Stimulated activated CD4-positive, alpha-beta T cell treated with anti-CD3 and anti-CD28 coated beads, Interleukin-1b, Interleukin-23, amount 100 ng/mL, for 24 hours (primary cell): ENCODE measurements around the gene ALK.

ENCODE experiments used
- DNase-seq, 4 experiments: peaks; one replicate each; pipeline ENCODE4 v3.0.0-alpha.2; 2020; ENCODE audit warnings: low read depth in 4 of 4, low spot score in 1 of 4

Gene ALK

GRCh38 chr2:29463181-29463900, 458.0 kb downstream of the ALK start:
- DNase-seq, result no peak

DNA sequence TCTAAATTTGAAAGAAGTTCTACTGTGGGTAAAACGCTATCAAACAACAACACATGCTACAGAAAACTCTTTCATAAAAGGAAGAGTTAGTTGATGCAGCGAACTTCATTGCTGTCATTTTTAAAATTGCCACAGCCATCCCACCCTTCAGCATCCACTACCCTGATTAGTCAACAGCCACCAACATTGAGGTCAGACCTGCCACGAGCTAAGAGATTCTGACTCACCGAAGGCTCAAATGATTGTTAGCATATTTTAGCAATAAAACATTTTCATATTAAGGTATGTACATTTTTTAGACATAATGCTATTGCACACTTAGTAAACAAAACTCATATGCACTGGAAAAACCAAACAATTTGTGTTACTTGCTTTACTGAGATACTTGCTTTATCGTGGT, 459.1 kb downstream of the ALK start:
- DNase-seq, result no peak

GRCh38 chr2:29460190-29460589, 461.2 kb downstream of the ALK start:
- DNase-seq, result no peak

GRCh38 chr2:29459445-29460179, 461.8 kb downstream of the ALK start:
- no peak for DNase-seq

- DNase-seq, result no peak
Measured at GRCh38 chr2:29456429-29456828, 465.0 kb downstream of the ALK start.

GRCh38 chr2:29455200-29455860, 466.1 kb downstream of the ALK start:
- no peak for DNase-seq

- no peak for DNase-seq
Measured at GRCh38 chr2:29452036-29452435, 469.4 kb downstream of the ALK start.

- no peak for DNase-seq
Measured at GRCh38 chr2:29450596-29451222, 470.7 kb downstream of the ALK start.

- no peak for DNase-seq
Measured at GRCh38 chr2:29449499-29449898, 471.9 kb downstream of the ALK start.

DNA sequence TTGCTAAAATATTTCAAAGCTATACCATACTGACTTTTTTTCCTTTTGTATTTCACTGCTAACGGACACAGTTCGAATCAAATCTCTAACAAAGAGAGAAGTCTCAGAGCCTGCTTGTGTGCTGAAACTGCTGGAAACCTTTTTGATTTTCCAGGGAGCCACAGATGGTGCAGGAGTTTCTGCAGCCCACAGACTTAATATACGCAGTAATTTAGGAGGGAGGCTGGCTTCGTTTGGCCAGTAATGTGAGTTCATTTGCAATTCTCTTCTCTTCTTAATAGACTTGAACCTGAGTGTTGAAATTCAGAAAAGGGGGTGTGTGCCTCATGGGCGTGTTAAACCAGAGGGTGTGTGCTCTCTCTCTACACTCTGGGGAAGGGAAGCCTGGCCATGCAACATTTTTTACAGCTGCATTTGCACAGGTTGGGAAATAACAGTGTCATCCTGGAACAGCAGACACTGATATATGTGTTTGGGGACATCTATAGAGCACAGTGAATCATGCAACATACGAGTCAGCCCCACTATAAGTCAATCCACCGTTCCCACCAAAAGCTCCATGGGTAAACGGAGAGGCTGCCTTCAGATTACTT, 473.2 kb downstream of the ALK start:
- DNase-seq, result no peak

DNA sequence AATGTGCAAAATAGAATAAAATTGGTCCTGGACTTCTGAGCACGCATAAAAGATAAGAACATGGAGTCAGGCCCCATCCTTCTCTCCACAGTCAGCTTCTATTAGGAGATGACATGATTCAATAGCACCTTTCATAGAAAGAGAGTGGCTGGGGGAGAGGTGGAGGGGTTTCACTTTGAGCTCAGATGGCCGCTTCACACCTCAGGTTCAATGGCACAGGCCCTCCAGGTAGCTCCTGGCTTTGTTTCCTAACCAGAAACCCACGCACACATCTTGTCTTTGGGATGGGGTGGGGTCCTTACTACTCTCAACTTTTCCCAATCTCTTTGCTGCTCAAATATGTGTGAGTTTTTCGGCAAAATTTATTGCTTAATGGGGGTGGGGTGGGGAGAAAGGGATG, 473.9 kb downstream of the ALK start:
- DNase-seq, result no peak

DNA sequence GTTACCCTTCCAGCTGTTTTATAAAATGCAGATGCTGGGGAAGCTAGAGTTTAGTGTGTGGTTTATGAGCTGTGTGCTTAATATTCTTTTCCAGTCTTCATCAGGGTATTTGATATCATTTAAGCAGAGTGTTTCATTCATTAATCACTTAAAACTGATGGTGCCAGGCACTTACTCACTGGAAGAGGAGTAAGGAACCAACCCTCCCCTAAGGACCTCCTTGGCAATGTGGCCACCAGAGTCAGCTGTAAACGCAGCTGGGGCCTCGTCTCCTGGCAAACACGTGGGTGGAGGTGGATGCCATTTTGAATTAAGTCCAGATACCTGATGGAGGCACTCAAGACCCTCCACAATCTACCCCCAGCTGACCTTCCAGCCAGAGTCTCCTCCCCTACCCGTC, 474.5 kb downstream of the ALK start:
- no peak for DNase-seq

- DNase-seq, result no peak
Measured at GRCh38 chr2:29444150-29444549, 477.2 kb downstream of the ALK start.

DNA sequence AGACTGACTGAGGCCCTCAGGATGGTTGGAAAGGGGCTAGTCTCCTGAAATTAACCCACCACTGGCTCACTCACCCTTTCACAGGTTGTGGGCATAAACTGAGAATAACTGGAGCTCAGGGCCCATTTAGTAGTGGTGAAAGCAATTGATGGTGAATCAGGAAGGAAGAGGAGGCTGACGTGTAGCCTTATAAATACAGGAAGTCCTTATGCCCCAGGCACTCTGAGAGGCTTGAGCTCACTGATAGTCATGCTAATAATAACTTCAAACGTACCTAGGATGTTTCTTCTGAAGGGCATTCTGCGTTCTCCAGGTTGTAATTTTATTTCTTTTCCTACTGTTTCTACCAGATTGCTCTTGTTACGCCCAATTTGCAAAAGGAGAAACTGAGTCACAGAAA, 477.8 kb downstream of the ALK start:
- DNase-seq, result no peak

DNA sequence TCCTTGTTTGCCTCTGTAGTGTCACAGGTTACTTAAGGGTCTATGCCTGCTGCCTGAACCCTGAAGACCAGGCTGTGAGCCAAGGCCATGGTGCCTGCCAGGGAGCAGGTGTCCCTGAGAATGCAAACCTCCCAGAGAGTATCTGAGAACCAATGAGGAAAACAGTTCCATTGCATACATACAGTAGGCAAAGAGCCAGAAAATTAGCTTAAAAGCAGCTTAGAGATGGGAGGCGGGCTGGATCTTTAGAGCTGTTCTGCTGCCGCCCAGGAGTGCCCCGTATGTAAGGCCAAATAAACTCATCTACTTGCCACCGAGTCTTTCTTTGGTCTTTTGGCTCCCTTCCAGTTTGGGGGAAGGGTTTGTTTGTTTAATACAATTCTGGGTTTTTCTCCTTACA, 478.2 kb downstream of the ALK start:
- no peak for DNase-seq

- no peak for DNase-seq
Measured at GRCh38 chr2:29440921-29441623, 480.3 kb downstream of the ALK start.

DNA sequence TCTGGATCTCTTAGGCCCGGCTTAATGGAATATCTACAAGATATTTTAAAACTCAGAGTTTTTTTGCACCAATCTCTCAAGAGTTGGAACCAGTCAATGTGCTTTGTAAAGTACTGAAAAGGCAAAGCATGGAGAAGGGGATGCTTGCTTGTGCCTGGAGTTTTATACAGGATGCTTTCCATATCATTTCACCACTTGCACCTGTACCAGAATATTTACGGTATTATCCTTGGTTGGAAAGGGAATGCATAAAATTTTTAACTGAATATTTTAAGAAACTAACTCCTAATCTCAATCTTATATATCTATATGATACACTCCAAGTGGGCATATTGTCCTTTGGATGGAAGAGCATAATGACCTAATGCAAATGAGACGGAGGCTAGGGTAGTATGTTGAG, 487.5 kb downstream of the ALK start:
- DNase-seq, result no peak

- no peak for DNase-seq
Measured at GRCh38 chr2:29433128-29433527, 488.3 kb downstream of the ALK start.

DNA sequence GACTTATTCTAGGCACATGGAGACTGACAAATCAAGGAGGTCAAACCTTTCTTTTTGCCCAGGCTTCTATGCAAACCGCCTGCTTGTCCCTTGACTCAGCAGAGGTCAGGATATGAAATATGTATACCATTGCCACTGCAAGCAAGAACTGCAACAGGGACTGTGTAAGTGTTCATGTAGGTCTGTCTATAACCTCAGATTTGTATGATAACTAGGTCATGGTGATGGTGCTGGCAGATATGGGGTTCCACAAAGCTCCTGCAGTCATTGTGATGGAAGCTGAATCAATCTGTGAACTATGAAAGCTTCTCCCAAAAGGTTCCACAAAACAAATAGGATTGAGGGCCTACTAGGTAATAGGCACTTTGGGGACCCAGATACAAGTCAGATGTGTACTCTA, 489.9 kb downstream of the ALK start:
- DNase-seq, result no peak

DNA sequence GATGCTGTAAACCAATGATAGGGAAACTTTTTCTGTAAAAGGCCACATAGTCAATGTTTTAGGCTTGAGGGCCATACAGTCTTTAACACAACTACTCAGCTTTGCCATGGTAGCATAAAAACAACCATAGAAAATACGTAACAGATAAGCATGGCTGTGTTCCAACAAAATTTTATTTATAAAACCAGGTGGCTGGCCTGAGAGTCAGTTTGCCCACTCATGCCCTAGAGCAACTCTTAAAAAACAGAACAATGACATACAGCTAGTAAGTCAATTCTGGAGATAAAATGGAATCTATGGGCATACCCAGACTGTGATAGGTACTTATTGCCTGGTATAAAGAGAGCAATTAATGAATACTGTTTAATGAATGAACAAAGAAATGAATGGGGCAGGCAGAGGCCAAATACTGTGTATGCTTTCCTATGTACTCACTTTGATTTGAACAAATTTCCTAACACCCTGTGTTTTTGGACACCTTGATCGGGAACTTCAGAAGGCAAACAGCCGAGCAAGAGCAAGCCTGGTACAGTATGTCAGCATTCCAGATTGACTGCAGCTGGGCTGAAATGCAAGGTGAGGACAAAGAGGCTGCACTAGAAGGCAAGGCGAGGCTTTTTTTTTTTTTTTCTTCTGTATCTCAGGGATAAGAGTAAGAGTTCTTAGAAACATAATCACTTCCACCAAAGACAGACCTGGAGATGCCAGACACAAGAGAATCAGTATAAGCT, 490.8 kb downstream of the ALK start:
- no peak for DNase-seq
